Gastroesophageal sphincter (tissue), 4 donors: ENCODE results near the gene HTR7. TPM values are rescaled to one million over a fixed set of nuclear protein-coding genes. Genes with fewer than 3 reads are reported as not detected.

ENCODE experiments used
- ATAC-seq: fragments of 150-250 bp; one replicate; pipeline ENCODE4 v1.9.1; 2016; ENCODE audit warnings: mild to moderate bottlenecking, moderate library complexity
- H3K27ac ChIP-seq, 4 donors: fragments of 200-600 bp; sonication (generic) in 3 of 4; 1 replicate in 3 of 4; 2 replicates in 1 of 4; pipeline ENCODE4 v1.5.1; 2016 to 2019
- H3K27me3 ChIP-seq: fragments of 200-600 bp; sonication (generic); one replicate; pipeline ENCODE4 v1.5.1; 2019
- H3K36me3 ChIP-seq, 2 donors: fragments of 200-600 bp; sonication (generic); one replicate each; pipeline ENCODE4 v1.5.1; 2019; ENCODE audit warnings: control low read depth in 1 of 2
- H3K4me1 ChIP-seq, 3 donors: fragments of 200-600 bp; sonication (generic); 1 replicate in 2 of 3; 2 replicates in 1 of 3; pipeline ENCODE4 v1.5.1; 2016 to 2019; ENCODE audit warnings: control low read depth in 2 of 3
- H3K4me3 ChIP-seq, 2 donors: fragments of 200-600 bp; sonication (generic); one replicate each; pipeline ENCODE4 v1.5.1; 2019; ENCODE audit warnings: mild to moderate bottlenecking in 1 of 2, moderate library complexity in 1 of 2
- H3K9me3 ChIP-seq, 3 donors: fragments of 200-600 bp; sonication (generic); one replicate each; pipeline ENCODE4 v1.5.1; 2017 to 2019; ENCODE audit warnings: control low read depth in 2 of 3
- EP300 ChIP-seq: sonication (generic); formaldehyde crosslinking; IDR thresholded peaks from one replicate; pipeline ENCODE4 v1.6.1; 2017; ENCODE audit warnings: antibody characterized with exemption, mild to moderate bottlenecking
- POLR2A ChIP-seq, 2 donors: fragments of 450-650 bp; IDR thresholded peaks; one replicate each; pipeline ENCODE4 v1.6.1; 2017; ENCODE audit warnings: antibody characterized with exemption in 2 of 2, mild to moderate bottlenecking in 2 of 2, moderate library complexity in 1 of 2
- POLR2AphosphoS5 ChIP-seq: sonication (generic); formaldehyde crosslinking; IDR thresholded peaks from one replicate; pipeline ENCODE4 v1.6.1; 2017; ENCODE audit warnings: antibody characterized with exemption
- WGBS, 2 donors: methylation state at CpG; one replicate each; pipeline ENCODE4 v1.1.5; 2018; ENCODE audit warnings: low coverage in 1 of 2; 5-methylcytosine and 5-hydroxymethylcytosine counted together
- total RNA-seq, 4 donors: library from RNA; depleted of rRNA; stranded (reverse); fragments of >200 nt; gene quantifications; one replicate each; pipeline ENCODE4 v1.1.0, GENCODE V29; 2016
- TF ChIP-seq, protein P1 (sequence below), 4 experiments: fragments of 200-600 bp in 2 of 4; fragments of 450-650 bp in 2 of 4; sonication (generic) in 1 of 4; IDR thresholded peaks; one replicate each; pipeline ENCODE4 v1.5.1; 2017 to 2019; ENCODE audit warnings: antibody characterized with exemption in 4 of 4, mild to moderate bottlenecking in 2 of 4, moderate library complexity in 2 of 4

Gene HTR7
- total RNA-seq, 4 donors from 2014 or later = 0.19 to 7.9 (median 0.41) TPM

- TF ChIP-seq, protein P1, sequence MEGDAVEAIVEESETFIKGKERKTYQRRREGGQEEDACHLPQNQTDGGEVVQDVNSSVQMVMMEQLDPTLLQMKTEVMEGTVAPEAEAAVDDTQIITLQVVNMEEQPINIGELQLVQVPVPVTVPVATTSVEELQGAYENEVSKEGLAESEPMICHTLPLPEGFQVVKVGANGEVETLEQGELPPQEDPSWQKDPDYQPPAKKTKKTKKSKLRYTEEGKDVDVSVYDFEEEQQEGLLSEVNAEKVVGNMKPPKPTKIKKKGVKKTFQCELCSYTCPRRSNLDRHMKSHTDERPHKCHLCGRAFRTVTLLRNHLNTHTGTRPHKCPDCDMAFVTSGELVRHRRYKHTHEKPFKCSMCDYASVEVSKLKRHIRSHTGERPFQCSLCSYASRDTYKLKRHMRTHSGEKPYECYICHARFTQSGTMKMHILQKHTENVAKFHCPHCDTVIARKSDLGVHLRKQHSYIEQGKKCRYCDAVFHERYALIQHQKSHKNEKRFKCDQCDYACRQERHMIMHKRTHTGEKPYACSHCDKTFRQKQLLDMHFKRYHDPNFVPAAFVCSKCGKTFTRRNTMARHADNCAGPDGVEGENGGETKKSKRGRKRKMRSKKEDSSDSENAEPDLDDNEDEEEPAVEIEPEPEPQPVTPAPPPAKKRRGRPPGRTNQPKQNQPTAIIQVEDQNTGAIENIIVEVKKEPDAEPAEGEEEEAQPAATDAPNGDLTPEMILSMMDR (IDR thresholded peaks at IDR 0.05) = no peak
- TF ChIP-seq EP300 (no peak), POLR2A (IDR thresholded peaks at IDR 0.05) (no peak), POLR2AphosphoS5 (no peak)
- Histone ChIP-seq H3K36me3 (no peaks in the 10 kb centered on the region), H3K9me3 (no peaks in the 10 kb centered on the region), H3K4me3 (no peak overlapping the region), H3K27ac (no peak overlapping the region), H3K4me1 (no peaks in the 10 kb centered on the region), H3K27me3 (no peaks in the 10 kb centered on the region)
- WGBS, 2 donors = 34 to 84% methylated on average over 3 of the region's 4 CpGs
- no peak for ATAC-seq
Measured at GRCh38 chr10:90784771-90785170, 73.1 kb downstream of the HTR7 start.

DNA sequence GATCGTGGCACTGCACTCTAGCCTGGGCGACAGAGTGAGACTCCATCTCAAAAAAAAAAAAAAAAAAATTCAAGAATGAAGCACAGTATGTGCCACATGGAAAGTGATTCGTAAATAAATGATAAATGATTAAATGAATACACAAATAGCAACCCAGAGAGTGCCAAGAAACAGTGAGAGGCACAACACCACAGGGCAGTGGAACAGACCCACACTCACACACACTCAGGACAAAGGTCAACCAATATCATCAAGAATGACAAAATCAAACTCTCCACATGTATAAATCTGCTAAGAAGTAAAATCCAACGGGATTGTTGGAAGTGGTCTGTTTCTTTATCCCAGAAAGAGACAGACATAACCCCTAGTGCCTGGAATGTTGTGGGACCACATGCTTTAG is 77.4 kb downstream of the HTR7 start:
- Histone ChIP-seq H3K4me3 (no peak overlapping the region), H3K9me3 (no peaks in the 10 kb centered on the region), H3K27me3 (no peaks in the 10 kb centered on the region), H3K4me1 (no peaks in the 10 kb centered on the region), H3K27ac (no peak overlapping the region), H3K36me3 (no peaks in the 10 kb centered on the region)
- ATAC-seq = no peak
- WGBS, 2 donors = 77% methylated on average over 4 of the region's 4 CpGs; no CpG with 5 or more reads in 1 of the 2 donors
- TF ChIP-seq EP300 = no peak
- no peak for TF ChIP-seq POLR2AphosphoS5
- TF ChIP-seq, protein P1 (IDR thresholded peaks at IDR 0.05) = no peak
- no peak for TF ChIP-seq POLR2A (IDR thresholded peaks at IDR 0.05)

GRCh38 chr10:90779548-90779947 is 78.3 kb downstream of the HTR7 start:
- Histone ChIP-seq H3K27ac (no peak overlapping the region), H3K36me3 (no peaks in the 10 kb centered on the region), H3K4me1 (no peaks in the 10 kb centered on the region), H3K4me3 (no peak overlapping the region), H3K9me3 (no peaks in the 10 kb centered on the region), H3K27me3 (no peaks in the 10 kb centered on the region)
- 72 to 77% methylated on average over 2 to 3 of the region's 3 CpGs for WGBS, 2 donors
- ATAC-seq = no peak
- TF ChIP-seq POLR2A (IDR thresholded peaks at IDR 0.05) = no peak

DNA sequence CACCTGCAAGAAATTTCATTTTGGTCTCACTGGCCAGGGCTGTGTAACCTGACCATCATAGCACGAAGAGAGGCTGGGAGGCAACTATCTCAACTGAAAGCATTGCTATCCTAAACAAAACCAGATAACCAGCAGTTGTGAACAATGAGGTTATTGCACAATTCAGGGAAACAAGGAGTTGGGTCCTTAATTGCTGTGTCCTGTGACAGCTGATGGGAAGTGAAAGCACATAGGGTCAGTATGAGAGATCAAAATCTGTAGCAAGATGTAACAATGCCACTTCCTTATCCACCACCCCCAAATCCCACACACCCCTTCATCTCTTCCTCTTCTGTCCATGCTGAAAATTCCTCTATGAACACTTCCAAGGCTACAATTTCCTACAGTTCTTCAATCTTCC is 80.2 kb downstream of the HTR7 start:
- WGBS, 2 donors = 71% methylated on average over 1 of the region's 1 CpG
- H3K4me1 ChIP-seq = no peaks in the 10 kb centered on the region
- no peak for TF ChIP-seq POLR2AphosphoS5
- TF ChIP-seq, protein P1 (IDR thresholded peaks at IDR 0.05) = no peak
- TF ChIP-seq EP300 = no peak
- no peak for TF ChIP-seq POLR2A (IDR thresholded peaks at IDR 0.05)
- no peaks in the 10 kb centered on the region for H3K36me3 ChIP-seq
- H3K27me3 ChIP-seq = no peaks in the 10 kb centered on the region
- no peak overlapping the region for H3K27ac ChIP-seq
- H3K9me3 ChIP-seq = no peaks in the 10 kb centered on the region
- no peak overlapping the region for H3K4me3 ChIP-seq
- ATAC-seq = no peak

- Histone ChIP-seq H3K27me3 (no peaks in the 10 kb centered on the region), H3K4me1 (no peaks in the 10 kb centered on the region), H3K27ac (no peak overlapping the region), H3K9me3 (no peaks in the 10 kb centered on the region), H3K4me3 (no peak overlapping the region), H3K36me3 (no peaks in the 10 kb centered on the region)
- 29 to 52% methylated on average over 1 to 2 of the region's 2 CpGs for WGBS, 2 donors
- ATAC-seq = no peak
- TF ChIP-seq POLR2A (IDR thresholded peaks at IDR 0.05) = no peak
- no peak for TF ChIP-seq EP300
- TF ChIP-seq, protein P1 (IDR thresholded peaks at IDR 0.05) = no peak
- TF ChIP-seq POLR2AphosphoS5 = no peak
Measured at GRCh38 chr10:90775351-90776028, 82.3 kb downstream of the HTR7 start.
